GM12801 (cell line): ENCODE results near the gene RAD9A.
A peak's percentile ranks its signal among the peaks of the same experiment; 100 is the strongest.

Experiments
- CTCF ChIP-seq: IDR thresholded peaks from one replicate; pipeline ENCODE4 v1.5.1; 2011; ENCODE audit warnings: control low read depth; ENCODE audit not compliant: insufficient read length; ENCODE audit errors: extremely low read depth

Gene RAD9A

GRCh38 chr11:67391304-67392182, at the start of gene RAD9A:
RAD9A (plus strand) TSS chr11:67391986; CDS start chr11:67392045, 59 bp downstream.
- TF ChIP-seq CTCF: no peak

DNA sequence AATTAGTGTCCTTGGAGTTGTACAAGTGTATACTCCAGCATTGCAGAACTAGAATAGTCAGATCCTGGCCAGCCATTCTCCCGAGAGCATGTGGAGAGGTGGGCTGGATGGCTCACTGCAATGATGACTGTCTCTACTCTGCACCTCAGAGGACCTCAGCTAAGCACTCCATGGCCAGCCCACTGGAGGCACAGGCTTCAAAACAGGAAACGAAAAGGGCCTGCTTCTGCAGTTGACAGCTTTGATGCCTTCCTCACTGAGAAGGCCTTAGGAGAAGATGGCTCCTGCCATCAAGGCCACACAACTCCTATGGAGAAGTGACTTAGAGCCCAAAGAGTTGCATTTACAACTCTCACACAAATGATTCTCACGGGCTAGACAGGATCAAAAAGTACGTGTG, 47.5 kb upstream of the RAD9A start:
- no peak for TF ChIP-seq CTCF

- TF ChIP-seq CTCF: no peak
Observed at GRCh38 chr11:67345247-67345919, 46.4 kb upstream of the RAD9A start.

DNA sequence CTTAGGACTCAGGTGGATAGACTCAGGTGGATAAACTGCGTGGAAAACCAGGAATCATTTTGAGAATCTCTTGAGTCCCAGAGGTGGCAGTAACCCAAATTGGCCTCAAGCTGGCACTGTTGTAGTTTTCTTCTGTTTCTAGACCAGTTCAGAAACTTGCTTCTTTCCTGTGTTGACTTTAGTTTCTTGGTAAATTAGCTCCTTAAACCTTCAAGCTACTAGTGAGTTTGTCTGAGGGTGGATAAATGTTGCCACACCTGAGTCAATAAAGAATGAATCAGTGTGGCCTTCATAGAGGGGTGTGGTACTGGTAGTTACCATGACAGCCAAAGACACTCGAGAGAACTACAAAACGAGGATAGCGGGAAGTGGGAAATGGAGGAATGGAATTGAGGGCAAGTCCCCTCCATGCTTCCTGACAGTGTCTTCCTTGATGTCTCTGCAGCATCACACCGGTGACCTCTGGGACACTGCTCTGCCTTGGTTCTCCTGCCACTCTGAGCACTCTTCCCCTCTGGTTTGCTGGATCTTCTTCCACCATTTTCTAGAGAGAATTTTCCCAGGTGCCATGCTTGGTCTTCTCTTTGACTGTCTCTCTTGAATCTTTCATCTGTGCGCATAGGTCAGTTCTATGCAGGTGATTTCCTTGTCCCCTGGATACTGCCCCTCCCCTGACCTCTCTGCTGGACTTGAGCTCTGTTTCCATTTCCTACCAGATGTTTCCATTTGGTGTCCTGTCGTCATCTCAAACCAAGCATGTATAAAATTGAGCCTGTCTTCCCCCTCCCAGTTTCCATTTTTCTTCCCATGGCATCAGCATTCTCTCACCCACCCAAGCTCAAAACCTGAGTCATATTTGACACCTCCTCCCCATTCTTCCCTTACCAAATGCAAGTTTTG, 45.6 kb upstream of the RAD9A start:
- peak; percentile 97 for TF ChIP-seq CTCF

GRCh38 chr11:67347964-67348749, 43.6 kb upstream of the RAD9A start:
- no peak for TF ChIP-seq CTCF

GRCh38 chr11:67349036-67349435, 42.8 kb upstream of the RAD9A start:
- TF ChIP-seq CTCF: no peak
